Mesothelial cell of epicardium (in vitro differentiated cells): ENCODE results near the gene CEP85L. TPM values are rescaled to one million over a fixed set of nuclear protein-coding genes. Genes with fewer than 3 reads are reported as not detected.

ENCODE experiments used
- DNase-seq, 2 experiments: peaks; one replicate each; pipeline ENCODE4 v3.0.0; 2021; ENCODE audit warnings: low spot score in 2 of 2; ENCODE audit not compliant: unreplicated experiment in 2 of 2
- H3K27ac Mint-ChIP-seq: 2 replicates; pipeline ENCODE4 v1.8.0; 2021; ENCODE audit warnings: mixed read lengths
- H3K27me3 Mint-ChIP-seq: 2 replicates; pipeline ENCODE4 v1.8.0; 2021; ENCODE audit warnings: low read depth, mixed read lengths
- H3K36me3 Mint-ChIP-seq: 2 replicates; pipeline ENCODE4 v1.8.0; 2021; ENCODE audit warnings: mixed read lengths
- H3K4me1 Mint-ChIP-seq: 2 replicates; pipeline ENCODE4 v1.8.0; 2021; ENCODE audit warnings: mixed read lengths
- H3K4me3 Mint-ChIP-seq: 2 replicates; pipeline ENCODE4 v1.8.0; 2021; ENCODE audit warnings: mild to moderate bottlenecking, moderate library complexity, mixed read lengths
- H3K9me3 Mint-ChIP-seq: 2 replicates; pipeline ENCODE4 v1.8.0; 2021; ENCODE audit warnings: mixed read lengths
- CTCF ChIP-seq: fragments of 200-600 bp; sonication (generic); IDR thresholded peaks from one replicate; pipeline ENCODE4 v1.5.0; 2021; ENCODE audit warnings: antibody characterized with exemption; ENCODE audit not compliant: unreplicated experiment
- total RNA-seq: library from RNA; stranded (reverse); gene quantifications from 3 replicates; pipeline ENCODE4 v1.2.1, GENCODE V29; 2021

CEP85L gene
- total RNA-seq, 1 donor from 2014 or later: 23.1 TPM

GRCh38 chr6:118630923-118631322 is 20.5 kb downstream of the CEP85L start:
- no peak for TF ChIP-seq CTCF
- DNase-seq: no peak
- Mint-ChIP-seq H3K36me3 (peaks cover 51% of the 10 kb centered on the region), H3K4me3 (no peak overlapping the region), H3K27me3 (no peaks in the 10 kb centered on the region), H3K9me3 (peaks cover 27% of the 10 kb centered on the region), H3K4me1 (peaks cover 2% of the 10 kb centered on the region), H3K27ac (no peak overlapping the region)

GRCh38 chr6:118630067-118630466 is 21.3 kb downstream of the CEP85L start:
- peaks cover 29% of the 10 kb centered on the region for H3K9me3 Mint-ChIP-seq
- no peak overlapping the region for H3K4me3 Mint-ChIP-seq
- H3K36me3 Mint-ChIP-seq: peaks cover 56% of the 10 kb centered on the region
- no peaks in the 10 kb centered on the region for H3K27me3 Mint-ChIP-seq
- no peak for DNase-seq
- H3K27ac Mint-ChIP-seq: no peak overlapping the region
- H3K4me1 Mint-ChIP-seq: peaks cover 2% of the 10 kb centered on the region
- no peak for TF ChIP-seq CTCF

GRCh38 chr6:118627724-118628123 is 23.7 kb downstream of the CEP85L start:
- peaks cover 72% of the 10 kb centered on the region for H3K36me3 Mint-ChIP-seq
- no peak for TF ChIP-seq CTCF
- no peak overlapping the region for H3K27ac Mint-ChIP-seq
- no peak overlapping the region for H3K4me3 Mint-ChIP-seq
- DNase-seq: no peak
- H3K4me1 Mint-ChIP-seq: no peaks in the 10 kb centered on the region
- H3K27me3 Mint-ChIP-seq: no peaks in the 10 kb centered on the region
- H3K9me3 Mint-ChIP-seq: peaks cover 45% of the 10 kb centered on the region

GRCh38 chr6:118625833-118626232 is 25.6 kb downstream of the CEP85L start:
- H3K9me3 Mint-ChIP-seq: peaks cover 53% of the 10 kb centered on the region
- no peaks in the 10 kb centered on the region for H3K4me1 Mint-ChIP-seq
- no peaks in the 10 kb centered on the region for H3K27me3 Mint-ChIP-seq
- H3K36me3 Mint-ChIP-seq: peaks cover 71% of the 10 kb centered on the region
- no peak overlapping the region for H3K4me3 Mint-ChIP-seq
- no peak for TF ChIP-seq CTCF
- DNase-seq: no peak
- no peak overlapping the region for H3K27ac Mint-ChIP-seq

- Mint-ChIP-seq H3K27me3 (no peaks in the 10 kb centered on the region), H3K9me3 (peaks cover 43% of the 10 kb centered on the region), H3K4me1 (peaks cover 9% of the 10 kb centered on the region), H3K27ac (no peak overlapping the region), H3K4me3 (no peak overlapping the region), H3K36me3 (peaks cover 51% of the 10 kb centered on the region)
- no peak for TF ChIP-seq CTCF
- no peak for DNase-seq
Observed at GRCh38 chr6:118621799-118622470, 29.5 kb downstream of the CEP85L start.

GRCh38 chr6:118620202-118620601 is 31.2 kb downstream of the CEP85L start:
- Mint-ChIP-seq H3K27me3 (no peaks in the 10 kb centered on the region), H3K9me3 (peaks cover 36% of the 10 kb centered on the region), H3K4me3 (no peak overlapping the region), H3K4me1 (peaks cover 11% of the 10 kb centered on the region), H3K36me3 (peaks cover 38% of the 10 kb centered on the region), H3K27ac (no peak overlapping the region)
- DNase-seq: no peak
- no peak for TF ChIP-seq CTCF
